CD4-positive, CD25-positive, alpha-beta regulatory T cell (primary cell): Measurements from ENCODE around the gene ZSCAN25. TPM values are rescaled to one million over a fixed set of nuclear protein-coding genes. Genes with fewer than 3 reads are reported as not detected.
"Not testable (repeated sequence)": the region's sequence is repeated elsewhere in the genome, so short reads cannot be mapped to it uniquely, and the experiment has no call there.

ENCODE experiments used
- ATAC-seq, 2 donors: fragments of 150-1000 bp; cut with Tn5 transposase; one replicate each; pipeline ENCODE4 v1.10.0; 2021; ENCODE audit warnings: low read depth in 2 of 2, moderate number of reproducible peaks in 2 of 2, moderate library complexity in 1 of 2
- DNase-seq, 3 donors: peaks; one replicate each; pipeline versions ENCODE4 v3.0.0 to v3.0.0-alpha.2; 2012 to 2022; ENCODE audit warnings: mixed read lengths in 1 of 3
- H3K27ac ChIP-seq: one replicate; pipeline ENCODE4 v1.7.0; 2013; ENCODE audit warnings: mild to moderate bottlenecking, low read length; ENCODE audit not compliant: insufficient read depth, poor library complexity, severe bottlenecking
- H3K27me3 ChIP-seq: one replicate; pipeline ENCODE4 v1.7.0; 2013; ENCODE audit warnings: low read length; ENCODE audit not compliant: control insufficient read depth, insufficient read depth
- H3K36me3 ChIP-seq: one replicate; pipeline ENCODE4 v1.7.0; 2013; ENCODE audit warnings: mild to moderate bottlenecking, low read length, moderate library complexity; ENCODE audit not compliant: control insufficient read depth, insufficient read depth
- H3K4me1 ChIP-seq: 2 replicates; pipeline ENCODE4 v1.7.0; 2013; ENCODE audit warnings: mild to moderate bottlenecking, low read length; ENCODE audit not compliant: insufficient read depth, control insufficient read depth, poor library complexity, severe bottlenecking
- H3K4me3 ChIP-seq: one replicate; pipeline ENCODE4 v1.7.0; 2013; ENCODE audit warnings: low read depth, mild to moderate bottlenecking, low read length, moderate library complexity
- H3K9me3 ChIP-seq, 2 experiments: 1 replicate in 1 of 2; 2 replicates in 1 of 2; pipeline ENCODE4 v1.7.0; 2013; ENCODE audit warnings: low read length in 2 of 2, mild to moderate bottlenecking in 1 of 2, moderate library complexity in 1 of 2; ENCODE audit not compliant: control insufficient read depth in 2 of 2
- H3K27ac Mint-ChIP-seq, 3 donors: one replicate each; pipeline ENCODE4 v1.8.0; 2020 to 2022; ENCODE audit warnings: mild to moderate bottlenecking in 3 of 3, mixed read lengths in 3 of 3, moderate library complexity in 2 of 3
- H3K27me3 Mint-ChIP-seq: one replicate; pipeline ENCODE4 v1.8.0; 2022; ENCODE audit warnings: mild to moderate bottlenecking, mixed read lengths
- H3K36me3 Mint-ChIP-seq: one replicate; pipeline ENCODE4 v1.8.0; 2020; ENCODE audit warnings: mixed read lengths
- H3K4me1 Mint-ChIP-seq, 4 donors: one replicate each; pipeline ENCODE4 v1.8.0; 2020 to 2022; ENCODE audit warnings: mixed read lengths in 4 of 4, mild to moderate bottlenecking in 1 of 4
- H3K4me3 Mint-ChIP-seq, 4 donors: one replicate each; pipeline ENCODE4 v1.8.0; 2020 to 2022; ENCODE audit warnings: mild to moderate bottlenecking in 4 of 4, mixed read lengths in 4 of 4, moderate library complexity in 3 of 4
- H3K9me3 Mint-ChIP-seq, 7 donors: one replicate each; pipeline ENCODE4 v1.8.0; 2020 to 2022; ENCODE audit warnings: mixed read lengths in 7 of 7, mild to moderate bottlenecking in 3 of 7, moderate library complexity in 2 of 7
- polyA plus RNA-seq, 4 donors: library from polyadenylated mRNA; unstranded; fragments of 300-500 nt; fragmentation: Illumina TruSeq; gene quantifications; one replicate each; pipeline ENCODE4 v1.2.3, GENCODE V29; 2021
- total RNA-seq: library from RNA; stranded (reverse); gene quantifications from one replicate; pipeline ENCODE4 v1.2.3, GENCODE V29; 2022

The ZSCAN25 gene
- total and polyA plus RNA-seq, 5 donors from 2014 or later = 9.9 to 47.3 (median 14.6) TPM

DNA sequence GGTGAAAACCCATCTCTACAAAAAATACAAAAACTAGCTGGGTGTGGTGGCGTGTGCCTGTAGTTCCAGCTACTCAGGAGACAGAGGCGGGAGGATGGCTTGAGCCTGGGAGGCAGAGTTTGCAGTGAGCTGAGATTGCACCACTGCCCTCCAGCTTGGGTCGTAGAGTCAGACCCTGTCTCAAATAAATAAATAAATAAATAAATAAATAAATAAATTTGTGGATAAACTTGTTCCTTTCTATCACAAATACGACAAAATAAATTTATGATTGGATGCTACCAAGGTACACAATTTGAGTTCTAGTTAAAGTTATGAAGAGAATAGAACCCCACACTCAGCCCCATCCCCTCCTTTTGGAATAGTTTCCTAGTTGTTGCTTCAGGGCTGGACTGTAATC, 36.5 kb downstream of the ZSCAN25 start:
- Mint-ChIP-seq H3K4me1 (peaks cover 8 to 21% (median 18%) of the 10 kb centered on the region in 4 donors), H3K36me3 (peaks cover 31% of the 10 kb centered on the region)
- not testable (repeated sequence) for H3K36me3 ChIP-seq, H3K27me3 ChIP-seq, H3K27ac ChIP-seq, H3K9me3 ChIP-seq, ATAC-seq, H3K4me3 Mint-ChIP-seq, H3K9me3 Mint-ChIP-seq, DNase-seq, H3K27ac Mint-ChIP-seq, H3K4me1 ChIP-seq, H3K27me3 Mint-ChIP-seq, H3K4me3 ChIP-seq

DNA sequence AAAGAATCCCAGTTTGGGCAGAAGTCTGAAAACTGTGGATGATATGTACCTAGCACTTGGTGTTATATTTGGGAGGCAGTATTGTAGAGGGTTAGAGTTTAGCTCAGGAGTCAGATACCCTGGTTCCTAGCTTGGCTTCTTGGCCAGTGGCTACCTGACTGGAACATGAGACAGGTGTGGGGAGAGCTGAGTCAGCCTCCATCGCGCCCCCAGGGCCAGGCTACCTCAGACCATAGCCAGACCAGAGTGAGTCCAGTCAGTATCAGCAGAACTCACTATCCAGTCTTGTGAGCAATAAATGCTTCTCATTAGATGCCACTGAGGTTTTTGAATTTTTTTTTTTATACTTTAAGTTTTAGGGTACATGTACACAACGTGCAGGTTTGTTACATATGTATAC, 37.0 kb downstream of the ZSCAN25 start:
- H3K27ac Mint-ChIP-seq = no peak overlapping the region
- H3K9me3 Mint-ChIP-seq = peaks cover 0 to 4% (median 0%) of the 10 kb centered on the region in 7 donors
- H3K4me1 Mint-ChIP-seq = peaks cover 8 to 21% (median 18%) of the 10 kb centered on the region in 4 donors
- H3K36me3 ChIP-seq = no peaks in the 10 kb centered on the region
- peaks cover 34% of the 10 kb centered on the region for H3K36me3 Mint-ChIP-seq
- no peak overlapping the region for H3K27ac ChIP-seq
- no peaks in the 10 kb centered on the region for H3K27me3 ChIP-seq
- H3K4me3 Mint-ChIP-seq = peak overlapping the region in 1 of 4 donors; percentile 31
- H3K27me3 Mint-ChIP-seq = no peaks in the 10 kb centered on the region
- ATAC-seq (no peak), DNase-seq (no peak)
- no peaks in the 10 kb centered on the region for H3K4me1 ChIP-seq
- no peaks in the 10 kb centered on the region for H3K9me3 ChIP-seq
- H3K4me3 ChIP-seq = no peak overlapping the region

DNA sequence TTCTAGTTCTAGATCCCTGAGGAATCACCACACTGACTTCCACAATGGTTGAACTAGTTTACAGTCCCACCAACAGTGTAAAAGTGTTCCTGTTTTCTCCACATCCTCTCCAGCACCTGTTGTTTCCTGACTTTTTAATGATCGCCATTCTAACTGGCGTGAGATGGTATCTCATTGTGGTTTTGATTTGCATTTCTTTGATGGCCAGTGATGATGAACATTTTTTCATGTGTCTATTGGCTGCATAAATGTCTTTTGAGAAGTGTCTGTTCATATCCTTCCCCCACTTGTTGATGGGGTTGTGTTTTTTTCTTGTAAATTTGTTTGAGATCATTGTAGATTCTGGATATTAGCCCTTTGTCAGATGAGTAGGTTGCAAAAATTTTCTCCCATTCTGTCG, 37.9 kb downstream of the ZSCAN25 start:
- H3K4me3 ChIP-seq, H3K36me3 ChIP-seq, H3K4me1 ChIP-seq, H3K9me3 Mint-ChIP-seq, H3K27ac ChIP-seq, H3K4me3 Mint-ChIP-seq, H3K27me3 Mint-ChIP-seq, DNase-seq, H3K27me3 ChIP-seq, H3K9me3 ChIP-seq, H3K27ac Mint-ChIP-seq, ATAC-seq: not testable (repeated sequence)
- Mint-ChIP-seq H3K36me3 (peaks cover 35% of the 10 kb centered on the region), H3K4me1 (peaks cover 8 to 21% (median 18%) of the 10 kb centered on the region in 4 donors)

DNA sequence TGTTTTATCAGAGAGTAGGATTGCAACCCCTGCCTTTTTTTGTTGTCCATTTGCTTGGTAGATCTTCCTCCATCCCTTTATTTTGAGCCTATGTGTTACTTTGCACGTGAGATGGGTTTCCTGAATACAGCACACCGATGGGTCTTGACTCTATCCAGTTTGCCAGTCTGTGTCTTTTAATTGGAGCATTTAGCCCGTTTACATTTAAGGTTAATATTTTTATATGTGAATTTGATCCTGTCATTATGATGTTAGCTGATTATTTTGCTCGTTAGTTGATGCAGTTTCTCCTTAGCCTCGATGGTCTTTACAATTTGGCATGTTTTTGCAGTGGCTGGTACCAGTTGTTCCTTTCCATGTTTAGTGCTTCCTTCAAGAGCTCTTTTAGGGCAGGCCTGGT, 41.1 kb downstream of the ZSCAN25 start:
- not testable (repeated sequence) for H3K27me3 ChIP-seq, H3K27ac Mint-ChIP-seq, H3K9me3 Mint-ChIP-seq, H3K9me3 ChIP-seq, H3K4me3 ChIP-seq, H3K27me3 Mint-ChIP-seq, DNase-seq, ATAC-seq, H3K4me3 Mint-ChIP-seq, H3K4me1 ChIP-seq, H3K36me3 ChIP-seq, H3K27ac ChIP-seq
- peaks cover 0 to 13% (median 11%) of the 10 kb centered on the region in 4 donors for H3K4me1 Mint-ChIP-seq
- peaks cover 36% of the 10 kb centered on the region for H3K36me3 Mint-ChIP-seq

DNA sequence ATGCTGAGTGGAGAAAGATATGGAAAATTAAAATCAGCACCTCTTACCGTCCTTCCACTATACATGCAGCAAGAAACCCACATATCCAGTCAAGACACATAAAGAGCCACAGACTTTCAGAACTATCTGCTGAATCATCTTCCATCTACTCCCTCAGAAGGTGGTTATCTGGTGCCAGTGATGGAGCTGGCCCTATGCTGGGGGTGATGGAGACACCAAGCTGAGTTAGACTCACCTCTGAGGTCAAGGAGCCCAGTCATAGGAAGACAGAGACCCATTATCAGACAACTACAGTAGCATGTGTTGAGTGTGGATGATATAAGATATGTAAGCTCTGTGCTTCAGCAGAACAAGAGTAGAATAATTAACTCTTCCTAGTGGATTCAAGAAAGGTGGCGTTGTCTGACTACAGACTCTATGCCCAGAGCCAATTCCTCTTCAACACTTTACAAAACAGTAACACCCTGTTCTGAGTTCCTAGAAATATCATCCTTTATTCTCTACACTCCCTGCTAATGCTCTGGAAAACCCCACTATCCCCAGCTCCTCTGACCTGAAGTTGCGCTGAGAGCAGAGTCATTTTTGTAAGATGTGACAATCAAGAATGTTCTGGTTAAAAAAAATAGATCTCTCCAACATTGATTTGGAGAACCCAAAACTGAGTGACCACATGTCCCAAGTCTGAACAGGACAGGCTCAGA, 48.7 kb downstream of the ZSCAN25 start:
- no peaks in the 10 kb centered on the region for H3K4me1 Mint-ChIP-seq
- H3K36me3 Mint-ChIP-seq = peaks cover 30% of the 10 kb centered on the region
- DNase-seq (no peak), ATAC-seq (no peak)
- no peaks in the 10 kb centered on the region for H3K9me3 Mint-ChIP-seq
- no peak overlapping the region for H3K4me3 ChIP-seq
- H3K27ac ChIP-seq = no peak overlapping the region
- H3K27ac Mint-ChIP-seq = no peak overlapping the region
- no peaks in the 10 kb centered on the region for H3K27me3 ChIP-seq
- no peaks in the 10 kb centered on the region for H3K9me3 ChIP-seq
- peaks cover 3% of the 10 kb centered on the region for H3K36me3 ChIP-seq
- H3K27me3 Mint-ChIP-seq = no peaks in the 10 kb centered on the region
- H3K4me3 Mint-ChIP-seq = no peak overlapping the region
- H3K4me1 ChIP-seq = no peaks in the 10 kb centered on the region

DNA sequence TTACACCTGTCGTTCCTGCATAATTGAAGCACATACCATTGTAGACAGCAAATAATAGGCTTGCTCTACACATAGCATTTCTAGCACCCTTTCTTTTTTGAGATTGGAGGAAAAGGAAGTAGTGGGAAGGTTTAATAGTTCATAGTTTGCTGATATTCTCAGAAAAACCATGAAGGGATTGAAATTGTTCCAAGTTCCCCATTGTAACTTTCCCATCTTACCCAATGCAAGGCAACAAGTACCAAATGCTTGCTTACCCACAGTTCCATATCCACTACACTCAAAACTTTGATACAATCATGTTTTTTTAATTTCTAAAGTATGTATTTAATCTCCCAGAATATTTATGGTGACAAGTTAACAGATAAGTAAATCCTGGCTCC, 49.3 kb downstream of the ZSCAN25 start:
- Mint-ChIP-seq H3K4me1 (no peaks in the 10 kb centered on the region), H3K36me3 (peaks cover 28% of the 10 kb centered on the region), H3K4me3 (no peak overlapping the region), H3K27ac (no peak overlapping the region), H3K9me3 (no peaks in the 10 kb centered on the region), H3K27me3 (no peaks in the 10 kb centered on the region)
- no peaks in the 10 kb centered on the region for H3K9me3 ChIP-seq
- ATAC-seq = no peak
- no peak overlapping the region for H3K27ac ChIP-seq
- no peak overlapping the region for H3K4me3 ChIP-seq
- H3K36me3 ChIP-seq = peaks cover 3% of the 10 kb centered on the region
- no peak for DNase-seq
- H3K4me1 ChIP-seq = no peaks in the 10 kb centered on the region
- H3K27me3 ChIP-seq = no peaks in the 10 kb centered on the region

DNA sequence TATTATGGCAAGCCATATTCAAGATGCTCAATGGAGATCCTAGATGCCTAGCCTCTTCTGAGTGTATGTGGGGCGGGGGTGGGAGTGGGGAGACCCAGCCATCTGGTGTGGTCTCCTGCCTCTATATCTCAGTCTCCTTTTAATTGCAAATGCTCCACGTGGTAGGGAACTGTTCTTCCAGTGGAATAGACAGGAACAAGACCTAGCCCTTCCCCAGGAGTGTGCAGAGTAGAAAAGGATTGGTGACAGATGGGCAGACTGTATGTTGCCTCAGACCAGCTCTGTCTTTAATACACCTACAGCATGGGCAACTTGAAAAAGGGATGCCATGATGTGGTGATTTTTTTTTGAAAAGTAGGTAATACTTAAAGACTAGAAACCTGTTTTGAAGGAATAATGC, 50.4 kb downstream of the ZSCAN25 start:
- no peaks in the 10 kb centered on the region for H3K9me3 ChIP-seq
- Mint-ChIP-seq H3K36me3 (peaks cover 28% of the 10 kb centered on the region), H3K27ac (no peak overlapping the region), H3K27me3 (no peaks in the 10 kb centered on the region), H3K4me1 (no peaks in the 10 kb centered on the region), H3K9me3 (no peaks in the 10 kb centered on the region), H3K4me3 (no peak overlapping the region)
- no peaks in the 10 kb centered on the region for H3K27me3 ChIP-seq
- peaks cover 3% of the 10 kb centered on the region for H3K36me3 ChIP-seq
- H3K4me1 ChIP-seq = no peaks in the 10 kb centered on the region
- ATAC-seq (no peak), DNase-seq (no peak)
- H3K27ac ChIP-seq = no peak overlapping the region
- H3K4me3 ChIP-seq = no peak overlapping the region

DNA sequence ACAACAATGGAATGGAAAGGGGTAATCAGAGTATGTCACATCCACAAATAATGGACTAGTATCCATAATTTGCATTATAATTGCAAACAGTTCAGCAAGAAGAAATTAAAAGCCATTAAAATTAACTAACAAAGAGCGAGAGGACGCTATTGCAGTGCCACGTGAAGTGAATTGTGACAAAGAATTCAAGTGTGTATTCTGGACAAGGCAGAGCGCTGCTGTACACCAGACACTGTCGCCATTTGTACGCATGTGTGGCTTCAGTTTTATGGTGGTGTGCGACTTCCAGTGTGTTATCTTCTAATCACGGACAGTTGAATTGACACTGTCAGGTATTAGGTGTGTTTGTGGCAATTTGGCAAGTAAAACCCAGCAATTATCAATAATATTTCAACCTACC, 51.8 kb downstream of the ZSCAN25 start:
- H3K36me3 Mint-ChIP-seq = peaks cover 17% of the 10 kb centered on the region
- Histone ChIP-seq H3K36me3 (peaks cover 3% of the 10 kb centered on the region), H3K4me1 (no peaks in the 10 kb centered on the region), H3K9me3 (no peaks in the 10 kb centered on the region), H3K27ac (no peak overlapping the region), H3K27me3 (no peaks in the 10 kb centered on the region), H3K4me3 (no peak overlapping the region)
- no peak overlapping the region for H3K27ac Mint-ChIP-seq
- H3K9me3 Mint-ChIP-seq = no peaks in the 10 kb centered on the region
- DNase-seq = no peak
- no peak overlapping the region for H3K4me3 Mint-ChIP-seq
- no peak for ATAC-seq
- H3K4me1 Mint-ChIP-seq = peaks cover 0 to 5% (median 2%) of the 10 kb centered on the region in 4 donors
- H3K27me3 Mint-ChIP-seq = no peaks in the 10 kb centered on the region
